MM.1S (cell line): Measurements from ENCODE around the gene SFMBT2.

ENCODE experiments used
- DNase-seq: peaks from one replicate; pipeline ENCODE4 v3.0.0-alpha.2; 2015
- H2AFZ ChIP-seq: fragments of 300-600 bp; sonication (generic); 2 replicates; pipeline ENCODE4 v1.6.0; 2016; ENCODE audit warnings: antibody characterized with exemption, low read length
- H3F3A ChIP-seq: fragments of 300-600 bp; sonication (generic); 2 replicates; pipeline ENCODE4 v1.6.1; 2016; ENCODE audit warnings: mild to moderate bottlenecking, antibody characterized with exemption, low read length, moderate library complexity, mixed read lengths; ENCODE audit not compliant: insufficient read depth
- H3K27ac ChIP-seq: fragments of 300-600 bp; sonication (generic); 2 replicates; pipeline ENCODE4 v1.5.1; 2016; ENCODE audit warnings: mild to moderate bottlenecking, low read length
- H3K27me3 ChIP-seq: fragments of 300-600 bp; sonication (generic); replicated peaks from 2 replicates; pipeline ENCODE4 v1.6.0; 2016; ENCODE audit warnings: low read length; ENCODE audit not compliant: insufficient read depth
- H3K36me3 ChIP-seq: fragments of 300-600 bp; sonication (generic); replicated peaks from 2 replicates; pipeline ENCODE4 v1.6.1; 2016; ENCODE audit warnings: mild to moderate bottlenecking, low read length, mixed read lengths; ENCODE audit not compliant: insufficient read depth
- H3K4me1 ChIP-seq: fragments of 300-600 bp; sonication (generic); 2 replicates; pipeline ENCODE4 v1.6.1; 2016; ENCODE audit warnings: low read length, mixed read lengths
- H3K4me2 ChIP-seq: fragments of 300-600 bp; sonication (generic); 2 replicates; pipeline ENCODE4 v1.6.0; 2016; ENCODE audit warnings: low read depth, low read length
- H3K4me3 ChIP-seq: fragments of 300-600 bp; sonication (generic); 2 replicates; pipeline ENCODE4 v1.5.1; 2016; ENCODE audit warnings: low read length, mixed read lengths
- H3K79me2 ChIP-seq: fragments of 300-600 bp; sonication (generic); 2 replicates; pipeline ENCODE4 v1.6.1; 2016; ENCODE audit warnings: mixed run types, low read length, mixed read lengths
- H3K9ac ChIP-seq: fragments of 300-600 bp; sonication (generic); 2 replicates; pipeline ENCODE4 v1.6.1; 2016; ENCODE audit warnings: low read length, mixed read lengths
- H3K9me2 ChIP-seq: fragments of 300-600 bp; sonication (generic); replicated peaks from 2 replicates; pipeline ENCODE4 v1.6.1; 2016; ENCODE audit warnings: mild to moderate bottlenecking, low read length, mixed read lengths; ENCODE audit not compliant: insufficient read depth
- H3K9me3 ChIP-seq: fragments of 300-600 bp; sonication (generic); replicated peaks from 2 replicates; pipeline ENCODE4 v1.6.1; 2016; ENCODE audit warnings: mild to moderate bottlenecking, low read length, mixed read lengths; ENCODE audit not compliant: insufficient read depth
- H4K20me1 ChIP-seq: fragments of 300-600 bp; sonication (generic); 2 replicates; pipeline ENCODE4 v1.6.1; 2016; ENCODE audit warnings: mild to moderate bottlenecking, low read length, moderate library complexity, mixed read lengths; ENCODE audit not compliant: insufficient read depth
- CTCF ChIP-seq: fragments of 300-600 bp; sonication (generic); IDR thresholded peaks from 2 replicates; pipeline ENCODE4 v1.5.1; 2016; ENCODE audit warnings: antibody characterized with exemption, low read length, mixed read lengths
- EZH2 ChIP-seq: fragments of 300-600 bp; sonication (generic); optimal IDR thresholded peaks from 2 replicates; pipeline ENCODE3; 2017; ENCODE audit warnings: low read depth, mild to moderate bottlenecking, antibody characterized with exemption, low read length, mixed read lengths
- EZH2phosphoT487 ChIP-seq: fragments of 300-600 bp; sonication (generic); IDR thresholded peaks from 2 replicates; pipeline ENCODE4 v1.6.1; 2018; ENCODE audit warnings: antibody characterized with exemption, low read length

Gene SFMBT2

GRCh38 chr10:7351894-7352293, 58.9 kb downstream of the SFMBT2 start:
- Histone ChIP-seq H3K9ac (no peak overlapping the region), H3K4me1 (no peaks in the 10 kb centered on the region), H3K27ac (no peak overlapping the region), H3F3A (no peaks in the 10 kb centered on the region), H2AFZ (no peak overlapping the region), H3K9me2 (no peaks in the 10 kb centered on the region), H3K27me3 (no peaks in the 10 kb centered on the region), H3K9me3 (no peaks in the 10 kb centered on the region), H3K4me3 (no peak overlapping the region), H3K36me3 (no peaks in the 10 kb centered on the region; the same call in 1 of the 2 replicates), H3K4me2 (no peak overlapping the region), H4K20me1 (0 out of 2 replicates have a peak, but pooled peaks cover 8% of the 10 kb centered on the region), H3K79me2 (peaks cover 93% of the 10 kb centered on the region)
- DNase-seq: no peak
- TF ChIP-seq EZH2: no peak
- no peak for TF ChIP-seq EZH2phosphoT487
- no peak for TF ChIP-seq CTCF

DNA sequence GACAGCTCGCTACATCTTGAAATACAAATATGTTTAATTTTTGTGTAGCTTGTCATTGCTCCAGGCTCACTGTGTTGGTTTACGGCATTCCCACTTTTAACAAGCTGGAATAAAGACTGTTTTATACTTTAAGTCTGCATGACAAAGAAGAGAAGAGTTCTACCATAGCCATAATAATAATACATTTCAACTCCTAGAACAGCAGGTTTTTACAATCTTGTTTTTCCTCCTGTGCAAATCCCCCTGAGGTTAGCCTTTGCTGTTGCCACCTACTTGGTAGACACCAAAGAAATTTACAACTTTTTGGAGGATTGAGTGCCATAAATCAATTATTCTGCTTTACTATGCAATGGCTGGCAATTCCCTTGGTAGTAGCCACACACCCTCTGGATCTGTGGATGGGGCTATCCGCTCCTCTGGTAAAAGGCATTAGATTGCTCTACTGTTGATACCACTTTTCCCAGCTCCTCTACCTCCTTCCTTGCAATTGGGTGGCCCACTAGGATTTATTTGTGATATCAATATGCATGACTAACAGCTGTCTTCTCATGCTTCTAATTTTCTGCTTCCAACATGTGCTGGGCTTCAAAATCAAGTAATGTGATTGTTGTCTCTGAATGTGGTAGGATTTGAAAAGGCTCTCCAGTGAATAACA, 60.2 kb downstream of the SFMBT2 start:
- H3K4me2 ChIP-seq: no peak overlapping the region
- TF ChIP-seq EZH2phosphoT487 (no peak), EZH2 (no peak), CTCF (no peak)
- H4K20me1 ChIP-seq: 0 out of 2 replicates have a peak, but pooled peaks cover 7% of the 10 kb centered on the region
- H3K4me1 ChIP-seq: no peaks in the 10 kb centered on the region
- H3K79me2 ChIP-seq: peaks cover 93% of the 10 kb centered on the region
- no peaks in the 10 kb centered on the region for H3K36me3 ChIP-seq
- H3K9me3 ChIP-seq: no peaks in the 10 kb centered on the region
- DNase-seq: no peak
- no peaks in the 10 kb centered on the region for H3K27me3 ChIP-seq
- H3K9me2 ChIP-seq: no peaks in the 10 kb centered on the region
- no peak overlapping the region for H2AFZ ChIP-seq
- H3K4me3 ChIP-seq: no peak overlapping the region
- no peaks in the 10 kb centered on the region for H3F3A ChIP-seq
- no peak overlapping the region for H3K9ac ChIP-seq
- H3K27ac ChIP-seq: no peak overlapping the region

GRCh38 chr10:7345717-7346116, 65.1 kb downstream of the SFMBT2 start:
- TF ChIP-seq CTCF (no peak), EZH2phosphoT487 (no peak), EZH2 (no peak)
- H3K79me2 ChIP-seq: peaks cover 97% of the 10 kb centered on the region
- H3K36me3 ChIP-seq: no peaks in the 10 kb centered on the region
- H3K4me1 ChIP-seq: no peaks in the 10 kb centered on the region
- H3K9me3 ChIP-seq: no peaks in the 10 kb centered on the region
- H3K4me2 ChIP-seq: no peak overlapping the region
- no peaks in the 10 kb centered on the region for H3K9me2 ChIP-seq
- no peak overlapping the region for H2AFZ ChIP-seq
- H3F3A ChIP-seq: no peaks in the 10 kb centered on the region
- H4K20me1 ChIP-seq: no peaks in the 10 kb centered on the region
- H3K9ac ChIP-seq: no peak overlapping the region
- H3K4me3 ChIP-seq: no peak overlapping the region
- H3K27me3 ChIP-seq: no peaks in the 10 kb centered on the region
- no peak overlapping the region for H3K27ac ChIP-seq
- no peak for DNase-seq
